Esophagus squamous epithelium (tissue), 4 donors: Measurements from ENCODE around the gene NUMBL.

Experiments used
- POLR2A ChIP-seq, 4 donors: fragments of 450-650 bp; IDR thresholded peaks; one replicate each; pipeline ENCODE4 v1.6.1; 2017; ENCODE audit warnings: antibody characterized with exemption in 4 of 4, mild to moderate bottlenecking in 4 of 4, moderate library complexity in 3 of 4
- TF ChIP-seq, protein P1 (sequence below), 6 experiments: fragments of 450-650 bp in 4 of 6; fragments of 200-600 bp in 2 of 6; sonication (generic) in 2 of 6; IDR thresholded peaks; one replicate each; pipeline ENCODE4 v1.5.1; 2016 to 2019; ENCODE audit warnings: antibody characterized with exemption in 6 of 6, mild to moderate bottlenecking in 4 of 6, moderate library complexity in 4 of 6

DNA sequence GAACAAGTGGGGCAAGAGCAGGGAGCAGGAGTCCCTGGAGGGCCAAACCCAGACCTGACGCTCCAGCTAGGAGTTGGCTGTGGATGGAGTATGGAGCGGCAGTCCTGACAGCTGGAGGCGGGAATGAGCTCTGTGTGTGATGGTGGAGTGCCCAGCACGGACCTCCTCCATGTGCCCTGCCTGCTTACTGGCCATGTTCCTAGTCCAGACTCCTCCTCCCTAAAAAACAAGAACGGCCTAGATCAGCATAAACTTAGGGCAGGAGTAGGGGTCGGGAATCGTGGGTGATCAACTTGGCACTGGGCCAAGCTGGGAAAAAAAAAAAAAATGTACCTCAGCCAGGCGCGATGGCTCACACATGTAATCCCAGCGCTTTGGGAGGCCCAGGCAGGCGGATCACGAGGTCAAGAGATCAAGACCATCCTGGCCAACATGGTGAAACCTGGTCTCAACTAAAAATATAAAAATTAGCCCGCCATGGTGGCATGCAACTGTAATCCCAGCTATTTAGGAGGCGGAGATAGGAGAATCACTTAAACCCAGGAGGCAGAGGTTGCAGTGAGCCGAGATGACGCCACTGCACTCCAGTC lies 59.8 kb downstream of the NUMBL start:
- TF ChIP-seq, protein P1, sequence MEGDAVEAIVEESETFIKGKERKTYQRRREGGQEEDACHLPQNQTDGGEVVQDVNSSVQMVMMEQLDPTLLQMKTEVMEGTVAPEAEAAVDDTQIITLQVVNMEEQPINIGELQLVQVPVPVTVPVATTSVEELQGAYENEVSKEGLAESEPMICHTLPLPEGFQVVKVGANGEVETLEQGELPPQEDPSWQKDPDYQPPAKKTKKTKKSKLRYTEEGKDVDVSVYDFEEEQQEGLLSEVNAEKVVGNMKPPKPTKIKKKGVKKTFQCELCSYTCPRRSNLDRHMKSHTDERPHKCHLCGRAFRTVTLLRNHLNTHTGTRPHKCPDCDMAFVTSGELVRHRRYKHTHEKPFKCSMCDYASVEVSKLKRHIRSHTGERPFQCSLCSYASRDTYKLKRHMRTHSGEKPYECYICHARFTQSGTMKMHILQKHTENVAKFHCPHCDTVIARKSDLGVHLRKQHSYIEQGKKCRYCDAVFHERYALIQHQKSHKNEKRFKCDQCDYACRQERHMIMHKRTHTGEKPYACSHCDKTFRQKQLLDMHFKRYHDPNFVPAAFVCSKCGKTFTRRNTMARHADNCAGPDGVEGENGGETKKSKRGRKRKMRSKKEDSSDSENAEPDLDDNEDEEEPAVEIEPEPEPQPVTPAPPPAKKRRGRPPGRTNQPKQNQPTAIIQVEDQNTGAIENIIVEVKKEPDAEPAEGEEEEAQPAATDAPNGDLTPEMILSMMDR (IDR thresholded peaks at IDR 0.05), result no peak
- no peak for TF ChIP-seq POLR2A (IDR thresholded peaks at IDR 0.05)
